ENCODE measurements around the gene KCND3. TPM values are rescaled to one million over a fixed set of nuclear protein-coding genes. Genes with fewer than 3 reads are reported as not detected.

KCND3 gene
- total and polyA plus RNA-seq, 2 experiments from 2014 or later = 0.10 to 0.18 TPM

GRCh38 chr1:111958075-111958474, 31.4 kb downstream of the KCND3 start (continued):
- TF ChIP-seq ZNF462 (CRISPR knock-in tag; IDR thresholded peaks at IDR 0.05) (no peak), POLR2AphosphoS5 (IDR thresholded peaks at IDR 0.05; ENCODE audit: low read depth) (no peak), ETS1 (IDR thresholded peaks at IDR 0.05) (no peak), STAT1 (IDR thresholded peaks at IDR 0.05; ENCODE audit: unreplicated experiment) (no peak), EZH2 (IDR thresholded peaks at IDR 0.05; ENCODE audit: low read depth, unreplicated experiment) (no peak)

DNA sequence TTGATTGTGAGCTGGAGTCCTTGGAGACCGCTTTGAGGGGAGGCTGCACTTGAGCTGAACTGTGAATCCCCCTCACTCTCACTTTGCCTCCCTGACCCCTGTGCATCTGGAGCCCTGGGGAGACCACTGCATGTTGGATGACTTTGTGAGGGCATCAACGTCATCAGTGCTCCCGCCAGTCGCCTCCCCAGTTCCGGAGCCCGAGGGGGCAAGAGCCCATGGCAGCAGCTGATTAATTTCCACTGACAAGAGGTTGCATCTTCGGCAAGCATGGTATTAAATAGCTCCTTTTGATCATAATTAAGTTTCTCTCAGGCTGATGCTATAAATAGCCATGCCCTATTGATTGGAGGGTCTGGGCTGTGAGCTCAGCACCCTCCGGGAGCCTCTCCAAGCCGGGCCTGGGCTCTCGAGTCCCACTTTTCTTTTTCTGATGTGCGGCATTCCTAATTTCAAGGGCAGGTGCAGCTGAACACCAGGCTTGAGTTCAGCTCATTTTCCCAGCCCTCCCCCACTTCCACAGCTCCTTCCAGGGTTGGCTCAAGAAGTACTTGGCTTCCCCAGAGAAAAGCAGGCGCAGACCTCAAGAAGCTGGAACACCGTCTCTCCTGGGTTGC, 33.2 kb downstream of the KCND3 start:
- H3K9me2 ChIP-seq (ENCODE audit: insufficient read depth) = 0 out of 2 replicates have a peak, but pooled peaks cover 3% of the 10 kb centered on the region
- H3K27me3 Mint-ChIP-seq (ENCODE audit: insufficient read depth, low read depth, poor library complexity) = peaks cover 4% of the 10 kb centered on the region
- H3K4me3 ChIP-seq = no peak overlapping the region
- no peaks in the 10 kb centered on the region; the same call in 2 of the 3 replicates for H3K9me3 Mint-ChIP-seq
- ATAC-seq = no peak
- no peaks in the 10 kb centered on the region for H3K4me1 ChIP-seq (ENCODE audit: insufficient read depth)
- no peaks in the 10 kb centered on the region for H3K27me3 ChIP-seq (ENCODE audit: insufficient read depth)
- no peak overlapping the region for H3K27ac ChIP-seq (ENCODE audit: low read depth)
- DNase-seq (ENCODE audit: low spot score) = no peak
- no peaks in the 10 kb centered on the region for H3K79me2 ChIP-seq (replicated peaks; ENCODE audit: insufficient read depth)
- no peaks in the 10 kb centered on the region for H3K36me3 Mint-ChIP-seq (ENCODE audit: low read depth)
- no peak overlapping the region for H3K27ac Mint-ChIP-seq
- H3K36me3 ChIP-seq (ENCODE audit: insufficient read depth) = no peaks in the 10 kb centered on the region
- no peaks in the 10 kb centered on the region for H3F3A ChIP-seq (replicated peaks; ENCODE audit: low read depth)
- no peaks in the 10 kb centered on the region for H4K20me1 ChIP-seq (replicated peaks; ENCODE audit: insufficient read depth)
- no peaks in the 10 kb centered on the region; the same call in 2 of the 3 replicates for H3K4me1 Mint-ChIP-seq
- H3K4me3 Mint-ChIP-seq = no peak overlapping the region
- H3K4me2 ChIP-seq = no peak overlapping the region
- H2AFZ ChIP-seq = no peak overlapping the region
- TF ChIP-seq STAT1 (IDR thresholded peaks at IDR 0.05; ENCODE audit: unreplicated experiment) = no peak
- TF ChIP-seq, protein P1, sequence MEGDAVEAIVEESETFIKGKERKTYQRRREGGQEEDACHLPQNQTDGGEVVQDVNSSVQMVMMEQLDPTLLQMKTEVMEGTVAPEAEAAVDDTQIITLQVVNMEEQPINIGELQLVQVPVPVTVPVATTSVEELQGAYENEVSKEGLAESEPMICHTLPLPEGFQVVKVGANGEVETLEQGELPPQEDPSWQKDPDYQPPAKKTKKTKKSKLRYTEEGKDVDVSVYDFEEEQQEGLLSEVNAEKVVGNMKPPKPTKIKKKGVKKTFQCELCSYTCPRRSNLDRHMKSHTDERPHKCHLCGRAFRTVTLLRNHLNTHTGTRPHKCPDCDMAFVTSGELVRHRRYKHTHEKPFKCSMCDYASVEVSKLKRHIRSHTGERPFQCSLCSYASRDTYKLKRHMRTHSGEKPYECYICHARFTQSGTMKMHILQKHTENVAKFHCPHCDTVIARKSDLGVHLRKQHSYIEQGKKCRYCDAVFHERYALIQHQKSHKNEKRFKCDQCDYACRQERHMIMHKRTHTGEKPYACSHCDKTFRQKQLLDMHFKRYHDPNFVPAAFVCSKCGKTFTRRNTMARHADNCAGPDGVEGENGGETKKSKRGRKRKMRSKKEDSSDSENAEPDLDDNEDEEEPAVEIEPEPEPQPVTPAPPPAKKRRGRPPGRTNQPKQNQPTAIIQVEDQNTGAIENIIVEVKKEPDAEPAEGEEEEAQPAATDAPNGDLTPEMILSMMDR (conservative IDR thresholded peaks at IDR 0.05; ENCODE audit: low read depth in 2 of 2) = no peak
- TF ChIP-seq POLR2AphosphoS5 (IDR thresholded peaks at IDR 0.05; ENCODE audit: low read depth) = no peak
- no peak for TF ChIP-seq NANOG (IDR thresholded peaks at IDR 0.05; ENCODE audit: borderline replicate concordance)
- TF ChIP-seq CREB1 (CRISPR knock-in tag; IDR thresholded peaks at IDR 0.05; ENCODE audit: low read depth) = no peak
- no peak for TF ChIP-seq ETS1 (IDR thresholded peaks at IDR 0.05)
- no peak for TF ChIP-seq JUNB (IDR thresholded peaks at IDR 0.05; ENCODE audit: unreplicated experiment)
